Osteoblast (primary cell): Measurements from ENCODE around the gene TGFB1I1. TPM values are rescaled to one million over a fixed set of nuclear protein-coding genes. Genes with fewer than 3 reads are reported as not detected.

ENCODE experiments used
- DNase-seq: peaks from one replicate; pipeline ENCODE4 v3.0.0; 2011; ENCODE audit warnings: low spot score, mixed read lengths; ENCODE audit not compliant: insufficient read length; ENCODE audit errors: missing footprints
- H2AFZ ChIP-seq: 2 replicates; pipeline ENCODE4 v1.6.0; 2011; ENCODE audit warnings: mild to moderate bottlenecking, low read length
- H3K27ac ChIP-seq: 2 replicates; pipeline ENCODE4 v1.5.1; 2011; ENCODE audit warnings: mild to moderate bottlenecking, low read depth, low read length, moderate library complexity
- H3K27me3 ChIP-seq: 2 replicates; pipeline ENCODE4 v1.6.0; 2012; ENCODE audit warnings: mild to moderate bottlenecking, control low read depth, inconsistent platforms, low read length, moderate library complexity; ENCODE audit not compliant: insufficient read depth
- H3K36me3 ChIP-seq: 2 replicates; pipeline ENCODE4 v1.5.1; 2011; ENCODE audit warnings: mild to moderate bottlenecking, low read length, control low read depth, moderate library complexity; ENCODE audit not compliant: insufficient read depth
- H3K4me1 ChIP-seq: 2 replicates; pipeline ENCODE4 v1.5.1; 2011; ENCODE audit warnings: mild to moderate bottlenecking, low read length, control low read depth, moderate library complexity; ENCODE audit not compliant: insufficient read depth
- H3K4me2 ChIP-seq: 2 replicates; pipeline ENCODE4 v1.6.0; 2011; ENCODE audit warnings: mild to moderate bottlenecking, low read length; ENCODE audit not compliant: insufficient read depth
- H3K4me3 ChIP-seq: fragments of 200-600 bp; sonication (generic); 3 replicates; pipeline ENCODE4 v1.5.1; 2012; ENCODE audit warnings: mild to moderate bottlenecking, low read length, inconsistent platforms; ENCODE audit not compliant: insufficient read depth
- H3K79me2 ChIP-seq: 2 replicates; pipeline ENCODE4 v1.6.0; 2012; ENCODE audit warnings: mild to moderate bottlenecking, low read length, control low read depth, inconsistent platforms; ENCODE audit not compliant: insufficient read depth
- H3K9me3 ChIP-seq: 2 replicates; pipeline ENCODE4 v1.5.1; 2011; ENCODE audit warnings: low read depth, low read length, control low read depth
- H4K20me1 ChIP-seq: 2 replicates; pipeline ENCODE4 v1.6.0; 2012; ENCODE audit warnings: mild to moderate bottlenecking, low read length, control low read depth; ENCODE audit not compliant: insufficient read depth
- CTCF ChIP-seq: IDR thresholded peaks from 2 replicates; pipeline ENCODE4 v1.5.1; 2011; ENCODE audit warnings: mild to moderate bottlenecking, low read depth, low read length, moderate library complexity; ENCODE audit errors: extremely low read depth
- total RNA-seq: library from RNA; depleted of rRNA; stranded (reverse); fragments of >200 nt; gene quantifications from 2 replicates; pipeline ENCODE4 v1.2.3, GENCODE V29; 2012

The TGFB1I1 gene
- total RNA-seq, 1 donor: 60.1 TPM

- peak; percentile 90 for DNase-seq
- no peak overlapping the region for H2AFZ ChIP-seq
- no peak overlapping the region for H3K4me2 ChIP-seq
- no peaks in the 10 kb centered on the region for H3K36me3 ChIP-seq
- H3K4me3 ChIP-seq: no peak overlapping the region
- H3K27me3 ChIP-seq: peaks cover 40% of the 10 kb centered on the region
- TF ChIP-seq CTCF: no peak
- H3K4me1 ChIP-seq: peaks cover 8% of the 10 kb centered on the region
- no peaks in the 10 kb centered on the region for H3K9me3 ChIP-seq
- H3K79me2 ChIP-seq: no peaks in the 10 kb centered on the region
- peaks cover 4% of the 10 kb centered on the region for H4K20me1 ChIP-seq
- H3K27ac ChIP-seq: no peak overlapping the region
Observed at GRCh38 chr16:31484491-31485171, 12.7 kb downstream of the TGFB1I1 start.

- DNase-seq: no peak
Observed at GRCh38 chr16:31485571-31485970, 13.6 kb downstream of the TGFB1I1 start.

GRCh38 chr16:31486045-31486444, 14.1 kb downstream of the TGFB1I1 start:
- H3K9me3 ChIP-seq: no peaks in the 10 kb centered on the region
- TF ChIP-seq CTCF: no peak
- peak; percentile 75 for DNase-seq
- no peak overlapping the region for H3K27ac ChIP-seq
- no peak overlapping the region for H2AFZ ChIP-seq
- H3K4me2 ChIP-seq: no peak overlapping the region
- peaks cover 8% of the 10 kb centered on the region for H3K4me1 ChIP-seq
- H4K20me1 ChIP-seq: peaks cover 6% of the 10 kb centered on the region
- no peaks in the 10 kb centered on the region for H3K79me2 ChIP-seq
- H3K4me3 ChIP-seq: no peak overlapping the region
- peaks cover 4% of the 10 kb centered on the region for H3K36me3 ChIP-seq
- H3K27me3 ChIP-seq: peaks cover 39% of the 10 kb centered on the region

More at GRCh38 chr16:31485571-31485970, 13.6 kb downstream of the TGFB1I1 start:
- peaks cover 40% of the 10 kb centered on the region for H3K27me3 ChIP-seq
- H3K9me3 ChIP-seq: no peaks in the 10 kb centered on the region
- TF ChIP-seq CTCF: no peak
- no peak overlapping the region for H2AFZ ChIP-seq
- peaks cover 6% of the 10 kb centered on the region for H4K20me1 ChIP-seq
- no peaks in the 10 kb centered on the region for H3K79me2 ChIP-seq
- peaks cover 8% of the 10 kb centered on the region for H3K4me1 ChIP-seq
- peaks cover 2% of the 10 kb centered on the region for H3K36me3 ChIP-seq
- H3K27ac ChIP-seq: no peak overlapping the region
- no peak overlapping the region for H3K4me2 ChIP-seq
- no peak overlapping the region for H3K4me3 ChIP-seq

- Histone ChIP-seq H3K79me2 (no peaks in the 10 kb centered on the region), H3K36me3 (peaks cover 8% of the 10 kb centered on the region), H3K4me1 (peaks cover 8% of the 10 kb centered on the region), H3K27ac (no peak overlapping the region), H3K4me3 (peak overlapping the region; percentile 63), H3K9me3 (no peaks in the 10 kb centered on the region), H2AFZ (no peak overlapping the region), H4K20me1 (peaks cover 6% of the 10 kb centered on the region), H3K4me2 (peak overlapping the region; percentile 78), H3K27me3 (peaks cover 37% of the 10 kb centered on the region)
- DNase-seq: peak; percentile 81
- no peak for TF ChIP-seq CTCF
Observed at GRCh38 chr16:31487071-31487719, 15.2 kb downstream of the TGFB1I1 start.
